OCI-LY3 (cell line): ENCODE data around the gene RAB4B.
"Not testable (repeated sequence)": the region's sequence is repeated elsewhere in the genome, so short reads cannot be mapped to it uniquely, and the experiment has no call there.

Experiments used
- EZH2phosphoT487 ChIP-seq: fragments of 200-600 bp; shearing (Covaris generic); IDR thresholded peaks from 2 replicates; pipeline ENCODE4 v1.6.1; 2018; ENCODE audit warnings: antibody characterized with exemption, mixed run types, low read depth
- TF ChIP-seq, protein P1 (sequence below): fragments of 200-600, 300-600 bp; sonication (generic); IDR thresholded peaks from 2 replicates; pipeline ENCODE4 v1.5.1; 2014; ENCODE audit warnings: antibody characterized with exemption, low read length, low read depth

DNA sequence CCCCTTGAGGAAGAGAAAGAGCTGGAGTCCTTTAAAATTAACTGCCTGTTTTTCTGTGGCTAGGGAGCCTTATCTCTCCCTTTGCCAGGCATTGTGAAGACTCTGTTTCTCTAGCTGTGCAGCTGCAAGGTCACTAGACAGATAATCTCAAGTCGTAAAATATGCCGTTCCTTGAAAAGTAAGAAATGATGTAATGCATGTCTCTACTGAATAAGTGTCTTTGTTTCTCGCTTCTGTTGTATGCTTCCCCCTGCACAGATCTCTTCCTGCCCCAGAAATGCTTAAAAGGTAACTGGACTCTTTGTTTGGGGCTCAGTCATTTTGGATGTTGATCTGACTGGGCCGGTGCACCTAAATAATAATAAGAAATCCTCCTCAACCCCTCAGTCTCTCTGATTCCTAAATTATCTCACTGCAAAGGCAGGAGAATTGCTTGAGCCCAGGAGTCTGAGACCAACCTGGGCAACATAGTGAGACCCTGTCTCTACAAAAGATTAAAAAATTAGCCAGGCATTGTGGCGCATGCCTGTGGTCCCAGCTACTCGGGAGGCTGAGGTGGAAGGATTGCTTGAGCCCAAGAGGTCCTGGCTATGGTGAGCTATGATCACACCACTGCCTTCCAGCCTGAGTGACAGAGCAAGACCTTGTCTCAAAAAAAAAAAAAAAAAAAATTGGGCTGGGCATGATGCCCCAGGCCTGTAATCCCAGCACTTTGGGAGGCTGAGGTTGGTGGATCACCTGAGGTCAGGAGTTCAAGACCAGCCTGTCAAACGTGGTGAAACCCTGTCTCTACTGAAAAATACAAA is 55.9 kb downstream of the RAB4B start:
- TF ChIP-seq, protein P1, sequence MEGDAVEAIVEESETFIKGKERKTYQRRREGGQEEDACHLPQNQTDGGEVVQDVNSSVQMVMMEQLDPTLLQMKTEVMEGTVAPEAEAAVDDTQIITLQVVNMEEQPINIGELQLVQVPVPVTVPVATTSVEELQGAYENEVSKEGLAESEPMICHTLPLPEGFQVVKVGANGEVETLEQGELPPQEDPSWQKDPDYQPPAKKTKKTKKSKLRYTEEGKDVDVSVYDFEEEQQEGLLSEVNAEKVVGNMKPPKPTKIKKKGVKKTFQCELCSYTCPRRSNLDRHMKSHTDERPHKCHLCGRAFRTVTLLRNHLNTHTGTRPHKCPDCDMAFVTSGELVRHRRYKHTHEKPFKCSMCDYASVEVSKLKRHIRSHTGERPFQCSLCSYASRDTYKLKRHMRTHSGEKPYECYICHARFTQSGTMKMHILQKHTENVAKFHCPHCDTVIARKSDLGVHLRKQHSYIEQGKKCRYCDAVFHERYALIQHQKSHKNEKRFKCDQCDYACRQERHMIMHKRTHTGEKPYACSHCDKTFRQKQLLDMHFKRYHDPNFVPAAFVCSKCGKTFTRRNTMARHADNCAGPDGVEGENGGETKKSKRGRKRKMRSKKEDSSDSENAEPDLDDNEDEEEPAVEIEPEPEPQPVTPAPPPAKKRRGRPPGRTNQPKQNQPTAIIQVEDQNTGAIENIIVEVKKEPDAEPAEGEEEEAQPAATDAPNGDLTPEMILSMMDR, result not testable (repeated sequence)
- not testable (repeated sequence) for TF ChIP-seq EZH2phosphoT487
